Stimulated activated CD4-positive, alpha-beta T cell treated with anti-CD3 and anti-CD28 coated beads, Interleukin-2, amount 100 ng/mL, for 48 hours (primary cell): ENCODE measurements around the gene RAET1E.
"Not testable (repeated sequence)": the region's sequence is repeated elsewhere in the genome, so short reads cannot be mapped to it uniquely, and the experiment has no call there.

Experiments
- DNase-seq, 2 donors: peaks; one replicate each; pipeline ENCODE4 v3.0.0-alpha.2; 2020

Gene RAET1E

GRCh38 chr6:149860834-149861602, 36.9 kb downstream of the RAET1E start:
- DNase-seq: no peak

GRCh38 chr6:149860513-149860833, 37.4 kb downstream of the RAET1E start:
- DNase-seq: no peak

GRCh38 chr6:149859938-149860337, 38.0 kb downstream of the RAET1E start:
- no peak for DNase-seq

- DNase-seq: no peak
Measured at GRCh38 chr6:149859368-149859767, 38.5 kb downstream of the RAET1E start.

GRCh38 chr6:149857541-149857940, 40.4 kb downstream of the RAET1E start:
- no peak for DNase-seq

- DNase-seq: no peak
Measured at GRCh38 chr6:149856256-149856994, 41.5 kb downstream of the RAET1E start.

- no peak for DNase-seq
Measured at GRCh38 chr6:149855741-149856140, 42.2 kb downstream of the RAET1E start.

- DNase-seq: no peak
Measured at GRCh38 chr6:149855040-149855654, 42.8 kb downstream of the RAET1E start.

- no peak for DNase-seq
Measured at GRCh38 chr6:149854532-149854931, 43.4 kb downstream of the RAET1E start.

- not testable (repeated sequence) for DNase-seq
Measured at GRCh38 chr6:149854017-149854416, 43.9 kb downstream of the RAET1E start.

GRCh38 chr6:149852881-149853280, 45.0 kb downstream of the RAET1E start:
- no peak for DNase-seq

- DNase-seq: no peak
Measured at GRCh38 chr6:149852180-149852579, 45.7 kb downstream of the RAET1E start.

GRCh38 chr6:149851461-149852110, 46.3 kb downstream of the RAET1E start:
- no peak for DNase-seq

GRCh38 chr6:149848343-149848742, 49.6 kb downstream of the RAET1E start:
- DNase-seq: not testable (repeated sequence)
